Transverse colon (tissue), 4 donors: ENCODE results near the gene AJAP1. TPM values are rescaled to one million over a fixed set of nuclear protein-coding genes. Genes with fewer than 3 reads are reported as not detected.

Experiments
- DNase-seq: peaks from one replicate; pipeline ENCODE4 v3.0.0-alpha.2; 2019
- H3K27ac ChIP-seq, 4 donors: fragments of 200-600 bp; sonication (generic); 2 replicates each; pipeline ENCODE4 v1.5.1; 2016 to 2018; ENCODE audit warnings: inconsistent platforms in 4 of 4
- H3K27me3 ChIP-seq: fragments of 200-600 bp; sonication (generic); 2 replicates; pipeline ENCODE4 v1.5.1; 2017; ENCODE audit warnings: inconsistent platforms
- H3K36me3 ChIP-seq, 4 donors: fragments of 200-600 bp; sonication (generic); 2 replicates each; pipeline ENCODE4 v1.5.1; 2017 to 2019; ENCODE audit warnings: inconsistent platforms in 4 of 4
- H3K4me1 ChIP-seq, 4 donors: fragments of 200-600 bp; sonication (generic); 2 replicates each; pipeline ENCODE4 v1.5.1; 2017 to 2020; ENCODE audit warnings: inconsistent platforms in 4 of 4
- H3K4me3 ChIP-seq, 4 donors: fragments of 200-600 bp; sonication (generic); 1 replicate in 1 of 4; 2 replicates in 3 of 4; pipeline versions ENCODE4 v1.5.1 to v1.6.1; 2017 to 2019; ENCODE audit warnings: inconsistent platforms in 4 of 4
- H3K9me3 ChIP-seq, 2 donors: fragments of 200-600 bp; sonication (generic); 2 replicates each; pipeline ENCODE4 v1.5.1; 2017 to 2019; ENCODE audit warnings: inconsistent platforms in 2 of 2
- CTCF ChIP-seq, 5 experiments: fragments of 200-600 bp in 3 of 5; fragments of 450-650 bp in 2 of 5; sonication (generic) in 3 of 5; IDR thresholded peaks; 1 replicate in 2 of 5; 2 replicates in 3 of 5; pipeline ENCODE4 v1.5.1; 2016 to 2017; ENCODE audit warnings: antibody characterized with exemption in 5 of 5, inconsistent platforms in 3 of 5, mild to moderate bottlenecking in 2 of 5, moderate library complexity in 1 of 5
- EP300 ChIP-seq: sonication (generic); formaldehyde crosslinking; IDR thresholded peaks from one replicate; pipeline ENCODE4 v1.6.1; 2017; ENCODE audit warnings: antibody characterized with exemption, low read depth
- POLR2A ChIP-seq: fragments of 450-650 bp; IDR thresholded peaks from one replicate; pipeline ENCODE4 v1.6.1; 2016; ENCODE audit warnings: antibody characterized with exemption, mild to moderate bottlenecking, moderate library complexity
- POLR2AphosphoS5 ChIP-seq, 3 donors: sonication (generic); formaldehyde crosslinking; IDR thresholded peaks; one replicate each; pipeline ENCODE4 v1.6.1; 2016; ENCODE audit warnings: antibody characterized with exemption in 3 of 3
- WGBS, 2 donors: methylation state at CpG; one replicate each; pipeline ENCODE4 v1.1.5; 2018; ENCODE audit warnings: low coverage in 1 of 2; 5-methylcytosine and 5-hydroxymethylcytosine counted together
- in situ Hi-C, 4 donors: fragments of 200-750 bp; cut with MboI; loops; one replicate each; pipeline versions ENCODE4 v1.15.0 to v1.15.1; 2017; ENCODE audit warnings: low sequenced_read_pairs in 3 of 4, low pct_ligation_motif_present in 1 of 4, low pct_unique_long_range_greater_than_20kb in 1 of 4
- intact Hi-C: fragments of 100-400 bp; cut with DNase I; formaldehyde crosslinking; loops from one replicate; pipeline ENCODE4 v1.15.1; 2023; ENCODE audit warnings: low total_unique reads
- total RNA-seq, 4 donors: library from RNA; depleted of rRNA; stranded (reverse); fragments of >200 nt; gene quantifications; one replicate each; pipeline ENCODE4 v1.1.0, GENCODE V29; 2016

AJAP1 gene
- total RNA-seq: under 1 TPM in 2 of 4 donors, not detected in 2; 0.14 to 0.16 TPM

GRCh38 chr1:4653796-4654725 is at the start of gene AJAP1:
AJAP1 (plus strand) TSS chr1:4654609; CDS start chr1:4655426, 817 bp downstream.
- 17% methylated on average over 39 of the region's 112 CpGs; no CpG with 5 or more reads in 1 of the 2 donors for WGBS, 2 donors
- TF ChIP-seq POLR2AphosphoS5 (IDR thresholded peaks at IDR 0.05) (no peak), POLR2A (no peak)
- Histone ChIP-seq H3K27me3 (peaks cover 80% of the 10 kb centered on the region), H3K4me3 (peak within 1 kb of the TSS in 2 of 4 donors; percentile 11 to 33), H3K4me1 (peaks cover 0 to 10% (median 3%) of the 10 kb centered on the region in 4 donors), H3K27ac (no peak within 1 kb of the TSS), H3K9me3 (no peaks in the 10 kb centered on the region), H3K36me3 (no peaks in the 10 kb centered on the region)
- in situ Hi-C loops (no loop called here), intact Hi-C loops (no loop called here)
- no peak for DNase-seq

- 0 to 52% methylated on average over 1 to 6 of the region's 6 CpGs for WGBS, 2 donors
- TF ChIP-seq POLR2AphosphoS5 (IDR thresholded peaks at IDR 0.05) (no peak), EP300 (no peak)
- intact Hi-C loops: no loop called here
- Histone ChIP-seq H3K4me1 (no peaks in the 10 kb centered on the region), H3K27ac (no peak overlapping the region), H3K9me3 (peaks cover 0 to 5% of the 10 kb centered on the region in 2 donors), H3K36me3 (no peaks in the 10 kb centered on the region), H3K27me3 (no peaks in the 10 kb centered on the region), H3K4me3 (no peak overlapping the region)
- in situ Hi-C loops: no loop called here
- no peak for DNase-seq
These were observed 49.3 kb upstream of the AJAP1 start for GRCh38 chr1:4605158-4605557.

GRCh38 chr1:4611563-4612341 is 42.7 kb upstream of the AJAP1 start:
- TF ChIP-seq POLR2AphosphoS5 (IDR thresholded peaks at IDR 0.05) (no peak), CTCF (IDR thresholded peaks at IDR 0.05) (no peak), POLR2A (no peak), EP300 (no peak)

DNA sequence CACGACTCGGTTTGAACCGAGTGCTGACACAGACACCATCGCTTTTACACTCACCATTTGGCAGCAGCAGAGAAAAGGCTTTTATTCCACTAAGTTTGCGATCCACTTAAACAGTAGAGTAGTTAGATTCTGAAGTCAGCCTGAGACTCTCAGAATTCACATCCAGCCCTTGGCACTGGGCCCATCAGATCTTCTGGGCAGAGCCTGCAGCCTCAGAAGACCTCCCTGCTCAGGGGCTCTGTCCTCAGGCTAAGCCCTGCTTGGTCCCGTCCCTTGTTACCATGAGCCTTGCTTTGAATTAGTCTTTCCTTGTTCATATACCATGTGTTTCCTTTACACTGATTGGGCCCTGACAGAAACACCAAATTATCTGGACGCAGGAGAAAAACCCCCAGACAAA is 41.4 kb upstream of the AJAP1 start:
- 76 to 78% methylated on average over 5 to 7 of the region's 7 CpGs for WGBS, 2 donors
- Histone ChIP-seq H3K27ac (no peak overlapping the region), H3K4me1 (no peaks in the 10 kb centered on the region), H3K9me3 (peaks cover 0 to 6% of the 10 kb centered on the region in 2 donors), H3K4me3 (no peak overlapping the region), H3K27me3 (no peaks in the 10 kb centered on the region), H3K36me3 (no peaks in the 10 kb centered on the region)
- in situ Hi-C loops: no loop called here
- no peak for DNase-seq
- TF ChIP-seq POLR2A (no peak), EP300 (no peak), CTCF (IDR thresholded peaks at IDR 0.05) (no peak), POLR2AphosphoS5 (IDR thresholded peaks at IDR 0.05) (no peak)
- intact Hi-C loops: no loop called here

More at GRCh38 chr1:4611563-4612341, 42.7 kb upstream of the AJAP1 start:
- Histone ChIP-seq H3K4me1 (no peaks in the 10 kb centered on the region), H3K9me3 (peaks cover 0 to 6% of the 10 kb centered on the region in 2 donors), H3K27me3 (no peaks in the 10 kb centered on the region), H3K36me3 (no peaks in the 10 kb centered on the region), H3K27ac (no peak overlapping the region), H3K4me3 (no peak overlapping the region)
- intact Hi-C loops (no loop called here), in situ Hi-C loops (no loop called here)
- no peak for DNase-seq
- WGBS, 2 donors: 72 to 74% methylated on average over 13 to 24 of the region's 24 CpGs
